ENCODE measurements around the gene NEGR1.

NEGR1 gene

DNA sequence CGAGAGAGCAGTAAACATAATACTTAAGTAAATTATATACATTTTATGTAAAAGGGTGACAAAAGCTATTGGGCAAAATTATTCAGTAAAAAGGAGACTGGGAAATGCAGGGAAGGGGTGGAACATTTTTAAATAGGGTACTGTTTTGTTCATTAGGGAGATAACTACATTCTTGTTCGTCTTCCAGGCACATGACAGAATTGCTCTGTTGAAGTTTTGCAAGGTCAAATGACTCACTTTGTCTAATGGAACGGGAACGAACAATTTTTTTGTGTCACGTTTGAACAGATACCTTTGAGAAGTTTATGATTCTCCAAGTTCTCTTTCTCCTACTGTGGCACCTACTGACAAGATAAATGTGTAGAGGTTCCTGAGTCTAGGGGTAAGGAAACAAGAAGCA lies 819.2 kb downstream of the NEGR1 start:
- DNase-seq (ENCODE audit: low spot score): no peak

DNA sequence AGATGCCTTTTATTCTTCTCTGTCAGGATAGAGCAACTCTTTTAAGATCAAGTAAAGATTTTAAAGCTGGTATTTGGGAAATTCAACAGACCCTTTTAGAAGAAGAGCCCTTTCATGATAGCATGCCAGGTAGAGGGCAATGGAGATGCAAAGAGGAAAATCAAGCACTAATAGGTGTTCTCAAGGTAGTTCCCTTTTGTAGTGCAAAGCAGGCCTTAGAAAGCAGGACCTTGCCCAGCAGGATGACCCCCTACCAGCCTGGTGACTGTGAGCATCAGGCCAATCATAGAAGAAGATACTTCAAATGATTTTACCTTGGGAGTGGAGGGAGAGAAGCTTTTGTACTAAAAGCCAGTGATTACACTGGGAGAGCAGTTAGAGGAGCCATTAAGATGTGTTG lies 820.1 kb downstream of the NEGR1 start:
- no peak for DNase-seq (ENCODE audit: low spot score)

DNA sequence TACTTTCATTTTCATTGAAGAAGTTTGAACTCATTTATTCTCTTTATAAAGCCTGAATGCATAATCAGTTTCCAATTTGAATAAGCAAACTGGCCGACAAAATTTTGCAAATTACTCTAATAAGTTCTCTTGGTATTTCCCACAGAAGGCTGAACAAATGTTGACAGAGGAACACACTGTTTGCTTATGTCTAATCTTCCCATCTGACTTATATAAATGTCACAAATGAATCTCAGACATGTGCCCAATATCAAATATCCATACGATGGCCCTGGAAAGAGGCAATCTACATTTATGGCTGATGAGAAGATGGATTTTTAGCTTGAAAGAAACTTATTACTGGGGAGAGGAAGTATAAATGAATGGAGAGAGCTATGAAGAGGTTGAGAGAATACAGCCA lies 820.9 kb downstream of the NEGR1 start:
- DNase-seq (ENCODE audit: low spot score): no peak

DNA sequence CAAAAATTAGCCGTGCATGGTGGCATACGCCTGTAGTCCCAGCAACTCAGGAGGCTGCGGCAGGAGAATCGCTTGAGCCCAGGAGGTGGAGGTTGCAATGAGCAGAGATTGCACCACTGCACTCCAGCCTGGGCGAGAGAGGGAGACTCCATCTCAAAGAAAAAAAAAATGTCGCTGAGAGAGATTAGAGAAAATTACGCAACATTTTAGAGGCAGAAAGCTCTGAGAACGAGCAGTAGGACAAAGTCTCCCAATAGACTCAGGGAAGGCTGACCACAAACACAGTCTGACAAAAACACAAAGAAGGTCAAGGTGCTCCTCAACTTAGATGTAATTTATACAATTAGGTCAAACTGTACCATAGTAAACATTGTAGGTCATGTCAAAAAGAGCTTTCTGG lies 833.9 kb downstream of the NEGR1 start:
- no peak for DNase-seq (ENCODE audit: low spot score)

DNA sequence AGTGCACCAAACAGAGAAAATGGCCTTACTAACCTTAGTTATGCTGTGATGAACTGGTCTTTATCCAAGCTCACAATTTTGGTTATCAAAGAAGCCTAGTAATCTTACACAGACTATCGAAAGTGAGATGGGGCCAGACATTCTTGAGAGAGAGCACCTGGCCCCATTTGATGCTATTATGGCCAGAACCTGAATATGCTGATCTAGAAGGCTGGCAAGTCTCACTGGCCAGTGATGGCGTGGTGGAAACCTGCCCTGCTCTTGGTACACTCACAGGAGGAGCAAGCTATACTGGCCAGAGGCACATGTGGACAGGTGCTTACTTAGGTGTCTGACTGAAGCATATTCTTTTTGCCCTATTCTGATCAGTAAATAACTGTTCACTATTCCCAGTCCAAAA lies 843.7 kb downstream of the NEGR1 start:
- no peak for DNase-seq (ENCODE audit: low spot score)

DNA sequence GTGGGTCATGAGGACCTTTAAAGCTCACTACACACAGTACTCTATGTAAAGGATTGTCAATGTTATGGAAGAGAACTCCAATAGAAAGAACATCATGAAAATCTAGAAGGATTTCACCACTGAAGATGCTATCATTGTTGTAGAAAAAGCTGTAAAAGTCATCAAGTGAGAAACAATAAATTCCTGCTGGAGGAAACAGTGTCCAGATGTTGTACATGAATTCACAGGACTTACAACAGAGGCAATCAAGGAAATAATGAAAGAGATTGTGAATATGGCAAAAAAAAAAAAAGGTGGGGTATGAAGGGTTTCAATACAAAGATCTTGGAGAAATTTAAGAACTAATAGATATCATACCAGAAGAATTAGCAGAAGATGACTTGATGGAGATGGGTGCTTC lies 846.4 kb downstream of the NEGR1 start:
- no peak for DNase-seq (ENCODE audit: low spot score)

DNA sequence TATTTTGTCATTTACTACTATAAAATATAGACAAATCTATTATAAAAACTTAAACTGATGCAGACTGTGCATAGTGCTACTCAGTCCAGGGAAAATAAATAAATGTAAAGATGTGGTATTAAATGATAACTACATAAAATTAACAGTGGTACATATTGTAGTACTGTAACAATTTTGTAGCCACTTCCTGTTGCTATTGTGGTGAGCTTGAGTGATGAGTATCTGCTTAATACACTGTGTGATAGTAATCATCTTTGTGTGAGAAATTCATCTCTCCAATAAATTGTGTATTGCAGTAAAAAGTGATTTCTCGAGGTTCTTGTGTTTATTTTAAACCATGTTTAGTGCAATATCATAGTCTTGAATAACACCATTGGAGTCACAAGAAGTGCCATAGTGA lies 848.1 kb downstream of the NEGR1 start:
- DNase-seq (ENCODE audit: low spot score): no peak

DNA sequence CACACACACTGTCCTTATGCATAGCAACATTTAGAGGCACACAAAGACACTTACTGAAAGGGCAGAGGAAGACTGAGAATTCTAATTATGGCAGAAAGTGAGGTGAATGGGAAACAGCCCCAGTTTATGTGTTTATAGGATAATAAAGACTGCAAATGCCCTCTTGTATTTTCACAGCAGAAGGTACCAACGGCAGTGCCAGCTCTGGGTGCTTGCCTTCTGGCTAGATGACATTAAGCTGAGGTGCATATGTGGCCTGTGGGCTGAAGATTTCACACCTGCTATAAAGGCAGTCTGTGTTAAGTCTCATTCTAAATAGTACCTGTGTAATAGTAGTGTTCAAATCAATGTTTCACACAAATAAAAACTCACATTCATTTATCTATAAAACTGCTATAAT lies 854.3 kb downstream of the NEGR1 start:
- no peak for DNase-seq (ENCODE audit: low spot score)

DNA sequence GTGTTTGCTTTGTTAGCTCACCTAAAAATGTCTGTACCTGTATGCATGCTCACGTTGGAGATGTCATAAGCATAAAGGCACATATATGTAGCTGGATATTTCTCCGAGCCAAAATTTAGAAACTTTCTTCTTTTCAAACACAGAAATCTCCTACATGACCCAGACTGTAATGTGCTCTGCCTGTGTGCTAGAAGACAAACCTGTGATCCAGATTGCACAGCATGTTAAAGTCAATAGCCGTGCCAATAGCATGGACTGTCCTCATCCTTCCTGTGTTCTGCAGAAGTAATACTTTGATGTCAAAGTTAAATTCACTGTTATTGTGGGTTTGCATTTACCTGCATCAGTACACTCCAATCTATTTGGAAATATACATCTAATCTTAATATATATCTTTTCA lies 855.3 kb downstream of the NEGR1 start:
- no peak for DNase-seq (ENCODE audit: low spot score)

DNA sequence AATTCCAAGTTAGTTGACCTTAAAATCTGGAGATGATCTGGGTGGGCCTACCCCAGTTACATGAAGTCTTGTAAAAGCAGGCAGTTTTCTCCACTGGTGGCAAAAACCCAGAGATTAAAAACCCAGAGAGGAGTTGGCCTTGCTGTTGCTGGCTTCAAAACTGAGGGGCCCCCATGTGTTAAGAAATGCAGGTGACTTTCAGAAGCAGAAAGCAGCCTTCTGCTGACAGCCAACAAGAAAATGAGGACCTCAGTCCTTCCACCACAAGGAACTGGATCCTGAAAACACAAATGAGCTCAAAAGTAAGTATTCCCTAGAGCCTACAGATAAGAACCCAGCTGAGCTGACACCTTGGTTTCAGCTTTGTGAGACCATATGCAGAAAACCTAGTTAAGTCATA lies 857.8 kb downstream of the NEGR1 start:
- no peak for DNase-seq (ENCODE audit: low spot score)

DNA sequence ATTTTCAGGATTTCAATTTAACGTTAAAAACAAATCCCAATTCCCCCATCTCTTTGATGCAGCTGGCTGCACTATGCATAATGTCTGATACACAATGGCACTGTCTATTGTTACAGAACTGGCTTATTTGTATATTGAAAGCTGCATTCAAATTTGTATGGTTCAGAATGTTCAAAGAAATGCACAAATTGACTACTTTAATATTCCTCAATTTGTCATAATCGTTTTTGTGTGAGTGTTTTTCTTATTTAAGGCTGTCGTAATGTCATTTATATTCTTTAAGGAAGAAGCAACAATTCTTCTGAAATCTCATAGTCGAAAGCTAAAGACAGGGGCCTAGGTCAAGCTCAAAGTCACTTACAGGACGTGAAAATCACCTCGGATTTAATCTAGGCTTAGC lies 860.1 kb downstream of the NEGR1 start:
- no peak for DNase-seq (ENCODE audit: low spot score)

DNA sequence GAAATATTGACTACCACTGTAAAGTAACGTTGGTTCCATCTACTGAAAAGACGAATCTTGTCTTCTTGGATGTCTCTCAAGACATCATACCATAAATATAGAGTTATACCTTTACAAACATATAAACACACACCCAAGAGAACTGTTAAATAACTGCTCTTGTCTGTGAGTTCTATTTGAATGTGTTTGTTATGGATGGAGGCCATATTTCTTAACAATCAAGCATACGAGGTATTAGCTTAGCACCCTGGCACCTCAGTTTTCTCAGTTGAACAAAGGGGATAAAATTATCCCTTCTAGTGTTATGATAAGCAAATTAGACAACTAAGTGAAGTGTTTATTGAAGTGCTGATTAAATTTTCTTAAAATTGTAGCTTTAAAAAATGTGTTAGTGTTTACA lies 864.9 kb downstream of the NEGR1 start:
- no peak for DNase-seq (ENCODE audit: low spot score)

DNA sequence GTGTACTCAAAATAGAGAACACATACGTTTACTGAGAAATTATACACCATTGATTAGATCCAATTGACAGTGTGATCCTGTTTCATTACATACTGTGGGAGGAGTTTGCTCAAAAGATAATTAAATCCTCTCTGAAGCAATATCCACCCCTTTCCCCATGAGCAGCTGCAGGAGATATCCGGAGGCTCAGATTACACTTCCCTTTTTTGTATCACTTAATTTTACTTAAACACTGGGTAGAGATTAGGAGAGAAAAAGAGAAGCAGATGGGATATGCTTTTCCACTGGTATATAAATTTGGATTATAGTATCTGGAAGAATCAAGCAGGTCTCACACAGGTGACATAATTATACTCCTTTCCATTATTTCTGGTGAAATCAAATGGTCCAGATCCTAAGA lies 868.2 kb downstream of the NEGR1 start:
- DNase-seq (ENCODE audit: low spot score): no peak

DNA sequence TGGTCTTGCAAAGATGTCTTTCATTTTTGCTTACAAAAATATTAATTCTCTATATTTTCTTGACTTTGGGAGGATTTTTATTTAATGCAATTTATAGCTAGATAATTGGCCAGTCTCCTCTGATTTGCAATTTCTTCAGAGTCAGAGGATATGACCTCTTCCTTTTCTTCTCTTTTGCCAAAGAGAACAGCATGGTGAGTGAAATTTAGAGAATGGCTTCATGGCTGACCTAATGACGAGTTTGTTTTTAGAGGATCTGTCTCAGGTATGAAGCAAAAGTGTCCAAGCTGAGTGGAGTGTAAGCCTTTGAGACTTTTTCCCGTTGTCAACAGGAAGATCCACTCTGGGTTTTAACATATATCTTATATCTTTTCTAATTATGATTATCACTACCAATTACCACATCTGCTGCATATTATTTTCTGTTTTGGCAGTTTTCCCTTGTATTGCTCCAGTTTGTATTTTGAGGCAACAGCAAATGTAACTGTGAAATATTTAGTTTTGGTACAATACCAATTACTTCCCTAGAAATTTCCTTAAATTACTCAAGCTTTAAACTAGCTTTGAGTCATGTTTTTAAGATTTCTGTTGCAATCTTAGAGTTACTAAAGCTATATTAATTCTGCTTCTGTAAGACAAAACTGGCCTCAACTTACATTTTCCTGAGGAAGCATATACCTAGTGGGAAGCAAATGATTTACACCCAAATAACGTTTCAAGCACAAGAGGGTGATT lies 868.7 kb downstream of the NEGR1 start:
- no peak for DNase-seq (ENCODE audit: low spot score)

DNA sequence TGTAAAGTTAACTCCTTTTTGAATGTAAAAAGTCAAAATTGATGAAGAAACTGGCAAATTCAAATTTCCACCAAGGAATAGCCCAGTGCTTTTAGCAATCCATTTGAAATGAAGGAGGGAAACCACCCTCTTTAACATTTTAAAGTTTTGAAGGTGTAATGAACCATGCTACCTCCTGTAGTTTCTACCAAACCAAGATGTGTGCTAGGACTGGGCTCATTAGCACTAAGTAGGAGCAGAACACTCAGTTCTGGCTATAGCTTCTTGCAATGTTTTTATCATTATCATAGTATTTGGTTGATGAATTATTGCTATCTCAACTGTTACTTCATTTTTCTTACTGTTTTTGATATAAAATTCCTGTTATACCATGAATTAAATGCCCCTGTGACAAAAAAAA lies 882.3 kb downstream of the NEGR1 start:
- DNase-seq (ENCODE audit: low spot score): no peak

DNA sequence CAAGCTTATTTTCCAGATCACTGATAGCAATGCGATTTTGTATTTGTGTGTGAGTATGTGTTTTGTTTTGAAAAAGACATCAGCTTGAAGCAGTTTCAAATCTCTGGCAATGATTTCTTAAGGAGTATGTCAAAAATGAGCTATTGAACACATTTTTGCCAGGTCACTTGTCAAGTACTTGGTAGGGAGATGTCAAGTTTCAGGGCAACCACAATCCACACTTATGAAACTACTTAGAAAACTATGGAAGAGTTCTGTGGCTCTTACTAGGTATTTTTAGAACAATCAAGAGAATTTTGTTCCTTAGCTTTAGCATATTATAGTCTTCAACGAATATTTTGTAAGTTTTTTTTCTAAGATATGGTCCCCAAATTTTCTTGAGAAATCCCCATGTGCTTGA lies 882.7 kb downstream of the NEGR1 start:
- DNase-seq (ENCODE audit: low spot score): no peak

DNA sequence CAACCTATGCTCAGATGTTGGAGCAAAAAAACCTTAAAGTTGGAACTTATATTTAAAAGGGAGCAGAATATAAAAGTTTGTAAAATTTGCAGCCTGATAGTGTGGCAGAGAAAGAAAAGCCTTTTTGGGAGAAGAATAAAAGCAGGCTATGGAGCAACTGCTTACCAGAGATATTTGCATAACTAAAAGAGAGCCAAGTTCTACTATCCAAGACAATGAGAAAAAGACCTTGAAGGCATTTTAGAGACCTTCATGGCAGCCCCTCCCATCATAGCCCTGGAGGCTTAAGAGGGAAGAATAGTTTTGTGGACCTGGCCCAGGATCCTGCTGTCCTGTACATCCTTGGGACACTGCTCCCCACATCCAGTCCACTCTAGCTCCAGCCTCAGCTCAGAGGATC lies 889.0 kb downstream of the NEGR1 start:
- no peak for DNase-seq (ENCODE audit: low spot score)

DNA sequence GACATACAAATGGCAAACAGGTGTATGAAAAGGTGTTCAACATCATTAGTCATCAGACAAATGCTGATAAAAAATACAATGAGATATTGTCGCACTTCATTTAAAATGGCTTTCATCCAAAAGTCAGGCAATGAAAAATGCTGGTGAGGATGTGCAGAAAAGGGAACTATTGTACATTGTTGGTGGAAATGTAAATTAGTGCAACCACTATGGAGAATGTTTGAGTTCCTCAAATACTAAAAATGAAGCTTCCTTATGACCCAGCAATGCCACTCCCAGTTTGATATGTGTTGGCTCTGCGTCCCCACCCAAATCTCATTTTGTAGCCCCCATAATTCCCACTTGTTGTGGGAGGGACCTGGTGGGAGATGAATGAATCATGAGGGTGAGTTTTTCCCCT lies 891.8 kb downstream of the NEGR1 start:
- DNase-seq (ENCODE audit: low spot score): no peak

DNA sequence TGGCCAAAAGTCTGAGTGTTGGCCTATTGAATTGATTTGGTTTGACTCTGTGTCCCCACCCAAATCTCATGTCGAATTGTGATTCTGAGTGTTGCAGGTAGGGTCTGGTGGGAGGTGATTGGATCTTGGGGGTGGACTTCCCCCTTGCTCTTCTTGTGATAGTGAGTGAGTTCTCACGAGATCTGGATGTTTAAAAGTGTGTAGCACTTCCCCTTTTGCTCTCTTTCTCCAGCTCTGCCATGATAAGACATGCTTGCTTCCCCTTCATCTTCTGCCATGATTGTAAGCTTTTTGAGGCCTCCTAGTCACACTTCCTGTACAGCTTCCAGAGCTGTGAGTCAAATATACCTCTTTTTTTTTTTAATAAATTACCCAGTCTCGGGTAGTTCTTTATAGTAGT lies 904.5 kb downstream of the NEGR1 start:
- no peak for DNase-seq (ENCODE audit: low spot score)

DNA sequence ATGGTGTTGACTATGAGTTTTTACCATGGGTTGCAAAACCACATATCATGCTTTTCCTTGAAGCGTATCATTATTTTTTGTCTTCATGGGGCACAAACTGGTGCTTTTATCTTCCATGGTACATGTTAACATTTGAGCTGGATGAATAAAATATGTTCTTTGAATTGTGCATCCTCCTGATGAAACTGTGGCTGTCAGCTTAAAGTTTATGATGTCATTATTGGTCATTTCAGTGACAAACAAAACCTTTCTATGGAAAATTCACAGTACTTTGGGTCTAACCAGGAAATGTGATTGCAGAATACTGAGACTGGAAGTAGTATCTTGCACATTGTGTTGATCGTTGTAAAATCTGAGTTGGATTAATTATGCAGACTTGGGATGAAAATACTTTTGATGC lies 909.8 kb downstream of the NEGR1 start:
- no peak for DNase-seq (ENCODE audit: low spot score)

DNA sequence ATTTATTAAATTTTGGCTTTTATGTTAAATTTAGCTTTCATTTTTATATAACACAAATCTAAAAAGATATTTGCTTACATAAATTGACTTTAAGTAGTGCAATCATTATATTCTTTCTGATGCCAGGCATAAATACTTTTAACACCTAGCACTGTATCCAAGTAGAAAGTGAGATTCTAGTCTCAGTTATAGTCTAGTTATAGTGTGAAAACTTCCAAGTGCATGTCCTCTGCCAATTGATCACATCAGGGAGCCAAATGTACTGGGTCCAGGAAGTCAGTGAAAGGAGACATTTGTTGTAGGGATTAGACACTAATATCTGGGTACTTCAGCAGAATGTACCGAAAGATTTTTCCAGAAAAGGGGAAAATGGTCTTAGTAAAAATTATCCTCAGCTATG lies 910.8 kb downstream of the NEGR1 start:
- DNase-seq (ENCODE audit: low spot score): no peak

DNA sequence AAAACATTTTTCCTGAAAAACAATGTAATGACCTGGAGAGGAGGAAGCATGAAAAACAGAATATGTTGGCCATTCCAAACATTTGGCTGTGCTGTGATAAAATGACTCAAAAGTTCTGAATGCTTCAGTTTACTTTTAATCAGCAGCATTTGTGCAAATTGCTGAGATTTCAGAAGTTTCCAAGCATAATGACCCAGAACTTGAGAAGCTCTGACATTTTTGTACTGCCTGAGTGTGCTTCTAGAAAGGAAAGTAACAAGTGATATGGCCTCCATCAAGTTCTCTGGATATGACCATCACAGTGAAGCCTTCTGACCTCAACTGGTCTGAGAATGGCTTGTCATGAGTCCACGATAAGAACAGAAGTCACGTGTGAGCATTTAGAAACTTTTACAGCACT lies 918.1 kb downstream of the NEGR1 start:
- no peak for DNase-seq (ENCODE audit: low spot score)

DNA sequence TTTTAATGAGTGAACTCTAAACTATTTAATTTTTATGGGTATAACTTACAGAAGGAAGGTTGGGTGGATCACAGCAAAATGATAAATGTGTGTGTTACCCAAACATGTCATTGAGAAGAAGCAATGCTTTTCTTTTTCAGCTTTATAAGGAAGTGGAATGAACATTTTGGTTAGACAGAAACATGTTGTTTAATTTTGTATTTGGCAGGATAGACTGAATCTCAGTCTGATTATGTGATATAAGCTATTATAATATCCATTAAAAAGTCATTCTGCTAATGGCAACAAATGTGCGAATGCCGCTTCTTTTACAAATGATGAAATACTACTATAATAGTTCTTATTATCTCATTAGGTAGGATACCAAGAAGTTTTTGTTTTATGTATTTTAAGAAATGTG lies 919.6 kb downstream of the NEGR1 start:
- DNase-seq (ENCODE audit: low spot score): no peak

DNA sequence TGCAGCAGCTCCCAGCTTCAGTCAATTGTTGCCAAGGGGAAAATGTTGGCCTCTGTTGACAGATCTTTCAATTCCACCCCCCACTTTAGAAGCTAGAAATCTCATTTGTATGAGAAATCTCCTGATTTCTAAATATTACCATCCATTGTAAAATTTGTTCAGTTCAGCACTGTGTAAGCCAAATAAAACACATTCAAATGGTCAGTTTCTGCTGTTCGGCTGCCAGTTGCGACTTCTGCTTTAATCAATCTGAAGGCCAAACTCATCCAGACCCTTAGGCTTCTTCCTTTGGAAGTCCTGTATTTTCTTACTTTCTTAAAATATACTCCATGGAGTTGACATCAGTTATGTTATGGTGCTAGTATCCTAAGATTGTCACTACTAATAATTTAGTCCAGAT lies 920.3 kb downstream of the NEGR1 start:
- no peak for DNase-seq (ENCODE audit: low spot score)

DNA sequence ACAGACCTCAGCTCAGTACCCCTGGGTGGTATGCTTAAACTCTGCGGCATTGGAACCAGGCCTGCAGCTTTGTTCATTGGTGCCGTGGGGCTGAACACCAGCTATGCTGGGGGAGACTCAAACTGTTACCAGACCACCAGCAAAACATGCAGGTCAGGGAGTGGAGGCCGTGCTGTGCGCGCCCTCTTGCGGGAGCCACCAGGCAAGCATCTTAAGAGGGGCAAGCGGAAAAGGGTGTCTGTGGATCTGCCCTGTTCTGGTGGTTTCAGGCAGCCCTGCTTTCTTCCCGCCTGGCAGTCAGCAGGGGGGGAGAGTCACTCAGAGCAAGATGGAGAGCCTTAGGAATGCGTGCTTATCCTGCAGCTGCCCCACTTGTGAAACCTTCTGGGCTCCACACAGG lies 924.6 kb downstream of the NEGR1 start:
- DNase-seq (ENCODE audit: low spot score): no peak
